ENCODE data around the gene LEF1.

GRCh38 chr4:108203377-108203776, 34.6 kb upstream of the LEF1 start:
- TF ChIP-seq CTCF (IDR thresholded peaks at IDR 0.05 in 2 of 3, conservative IDR thresholded peaks at IDR 0.05 in 1 of 3; ENCODE audit: borderline replicate concordance in 1 of 3, insufficient read depth in 1 of 3, low read depth in 2 of 3, low read length in 2 of 3) (no peak), ZBTB33 (IDR thresholded peaks at IDR 0.05; ENCODE audit: extremely low read depth, insufficient replicate concordance, low read length) (no peak), JUND (IDR thresholded peaks at IDR 0.05) (no peak), SIN3A (IDR thresholded peaks at IDR 0.05; ENCODE audit: low read depth) (no peak), POLR2A (IDR thresholded peaks at IDR 0.05; ENCODE audit: borderline replicate concordance, extremely low read depth, insufficient read depth, insufficient read length) (no peak), EZH2phosphoT487 (IDR thresholded peaks at IDR 0.05; ENCODE audit: borderline replicate concordance) (no peak), EZH2 (IDR thresholded peaks at IDR 0.05) (no peak), POLR2AphosphoS5 (IDR thresholded peaks at IDR 0.05; ENCODE audit: low read depth, low read length) (no peak), REST (IDR thresholded peaks at IDR 0.05; ENCODE audit: low read depth) (no peak)
